HEK293T (cell line): ENCODE results near the gene ANKRD65.

Source experiments
- CTCF ChIA-PET: fragments of 350-600 bp; formaldehyde crosslinking; extraction: SDS; loops from one replicate; lab custom pipeline; 2021; ENCODE audit warnings: antibody characterized with exemption, inconsistent platforms; lab: Yijun Ruan, JAX
- POLR2A ChIA-PET: fragments of 350-600 bp; formaldehyde crosslinking; extraction: SDS; loops from one replicate; lab custom pipeline; 2020; ENCODE audit warnings: antibody characterized with exemption, inconsistent platforms; lab: Yijun Ruan, JAX
- DNase-seq: peaks from one replicate; pipeline ENCODE4 v3.0.0; 2012; ENCODE audit warnings: mixed read lengths; ENCODE audit errors: extremely low spot score
- ARNT ChIP-seq: fragments of 450-650 bp; IDR thresholded peaks from 2 replicates; pipeline ENCODE4 v1.6.1; 2017; ENCODE audit warnings: mild to moderate bottlenecking
- BHLHE40 ChIP-seq: fragments of 450-650 bp; IDR thresholded peaks from 2 replicates; pipeline ENCODE4 v1.6.1; 2016; ENCODE audit warnings: mild to moderate bottlenecking, moderate library complexity, borderline replicate concordance
- CTBP1 ChIP-seq: fragments of 450-650 bp; IDR thresholded peaks from 2 replicates; pipeline ENCODE4 v1.6.1; 2016; ENCODE audit warnings: borderline replicate concordance
- ELF4 ChIP-seq: fragments of 450-650 bp; IDR thresholded peaks from 2 replicates; pipeline ENCODE4 v1.6.1; 2017; ENCODE audit warnings: antibody characterized with exemption
- FOXA1 ChIP-seq: fragments of 450-650 bp; IDR thresholded peaks from 2 replicates; pipeline ENCODE4 v1.6.1; 2016; ENCODE audit warnings: mild to moderate bottlenecking
- FOXK2 ChIP-seq: fragments of 450-650 bp; IDR thresholded peaks from 2 replicates; pipeline ENCODE4 v1.6.1; 2016; ENCODE audit warnings: mild to moderate bottlenecking
- FOXM1 ChIP-seq: fragments of 450-650 bp; IDR thresholded peaks from 2 replicates; pipeline ENCODE4 v1.6.1; 2017; ENCODE audit warnings: mild to moderate bottlenecking, borderline replicate concordance
- HDGF ChIP-seq: fragments of 450-650 bp; IDR thresholded peaks from 2 replicates; pipeline ENCODE4 v1.6.1; 2017; ENCODE audit warnings: antibody characterized with exemption, borderline replicate concordance
- L3MBTL2 ChIP-seq: fragments of 450-650 bp; conservative IDR thresholded peaks from 2 replicates; pipeline ENCODE4 v1.6.1; 2016; ENCODE audit warnings: mild to moderate bottlenecking
- LEF1 ChIP-seq: fragments of 450-650 bp; IDR thresholded peaks from 2 replicates; pipeline ENCODE4 v1.6.1; 2017; ENCODE audit warnings: mild to moderate bottlenecking, borderline replicate concordance
- NFRKB ChIP-seq: fragments of 450-650 bp; IDR thresholded peaks from 2 replicates; pipeline ENCODE4 v1.6.1; 2016; ENCODE audit warnings: mild to moderate bottlenecking, moderate library complexity
- PKNOX1 ChIP-seq: fragments of 450-650 bp; IDR thresholded peaks from 2 replicates; pipeline ENCODE4 v1.6.1; 2016
- SP1 ChIP-seq: fragments of 450-650 bp; IDR thresholded peaks from 2 replicates; pipeline ENCODE4 v1.6.1; 2017
- SUZ12 ChIP-seq: fragments of 450-650 bp; IDR thresholded peaks from 2 replicates; pipeline ENCODE4 v1.6.1; 2016; ENCODE audit warnings: mild to moderate bottlenecking
- TARDBP ChIP-seq: fragments of 450-650 bp; IDR thresholded peaks from 2 replicates; pipeline ENCODE4 v1.6.1; 2016
- ZNF384 ChIP-seq: fragments of 450-650 bp; IDR thresholded peaks from 2 replicates; pipeline ENCODE4 v1.6.1; 2016

The ANKRD65 gene

GRCh38 chr1:1437904-1438376 is 16.9 kb upstream of the ANKRD65 start:
- POLR2A ChIA-PET = interaction anchor here (0.9 to 3.0 kb wide), 3 partner anchors 13 to 39 kb away, joined by 3 to 15 read pairs (median 9); partner anchors contain the start of genes CCNL2 and MRPL20
- no peak for TF ChIP-seq CTBP1
- no peak for TF ChIP-seq SP1
- no peak for TF ChIP-seq FOXK2
- no peak for TF ChIP-seq ZNF384
- no peak for DNase-seq
- CTCF ChIA-PET = no interaction called here

GRCh38 chr1:1437033-1437903 is 16.2 kb upstream of the ANKRD65 start:
- POLR2A ChIA-PET = interaction anchor here (0.9 to 3.0 kb wide), 3 partner anchors 12 to 38 kb away, joined by 3 to 15 read pairs (median 9); partner anchors contain the start of genes CCNL2 and MRPL20
- no peak for TF ChIP-seq ZNF384
- TF ChIP-seq FOXK2 = no peak
- no peak for TF ChIP-seq TARDBP
- TF ChIP-seq LEF1 = no peak
- TF ChIP-seq SUZ12 = no peak
- TF ChIP-seq CTBP1 = no peak
- TF ChIP-seq NFRKB = no peak
- TF ChIP-seq L3MBTL2 = no peak
- no peak for TF ChIP-seq ARNT
- CTCF ChIA-PET = no interaction called here

GRCh38 chr1:1436630-1437032 is 15.6 kb upstream of the ANKRD65 start:
- peak; percentile 4 for DNase-seq
- POLR2A ChIA-PET = interaction anchor here (2.5 to 3.0 kb wide), 2 partner anchors 29 to 38 kb away, joined by 9 to 15 read pairs; partner anchors contain the start of genes CCNL2 and MRPL20
- CTCF ChIA-PET = no interaction called here
- TF ChIP-seq FOXK2 = no peak
- TF ChIP-seq NFRKB = no peak
- no peak for TF ChIP-seq ELF4
- TF ChIP-seq ARNT = no peak
- TF ChIP-seq TARDBP = no peak
- no peak for TF ChIP-seq SUZ12
- no peak for TF ChIP-seq SP1
- TF ChIP-seq LEF1 = no peak
- TF ChIP-seq PKNOX1 = no peak
- TF ChIP-seq FOXA1 = no peak
- no peak for TF ChIP-seq CTBP1
- no peak for TF ChIP-seq FOXM1

More at GRCh38 chr1:1437033-1437903, 16.2 kb upstream of the ANKRD65 start:
- DNase-seq = no peak

- ChIA-PET POLR2A (interaction anchor here (1.5 to 3.0 kb wide), 3 partner anchors 29 to 37 kb away, joined by 5 to 15 read pairs (median 9); partner anchors contain the start of genes CCNL2 and MRPL20), CTCF (no interaction called here)
- DNase-seq = peak; percentile 5
- TF ChIP-seq PKNOX1 = no peak
- no peak for TF ChIP-seq FOXM1
- TF ChIP-seq CTBP1 = no peak
- no peak for TF ChIP-seq L3MBTL2
- TF ChIP-seq ARNT = no peak
- TF ChIP-seq TARDBP = no peak
- no peak for TF ChIP-seq FOXA1
- TF ChIP-seq LEF1 = no peak
- no peak for TF ChIP-seq SP1
- TF ChIP-seq SUZ12 = no peak
- TF ChIP-seq ZNF384 = no peak
- TF ChIP-seq ELF4 = no peak
- no peak for TF ChIP-seq FOXK2
- TF ChIP-seq HDGF = no peak
- no peak for TF ChIP-seq NFRKB
- no peak for TF ChIP-seq BHLHE40
Observed at GRCh38 chr1:1435911-1436629, 15.0 kb upstream of the ANKRD65 start.

- ChIA-PET POLR2A (interaction anchor here (1.5 kb wide), 1 partner anchor 36 kb away, joined by 5 read pairs; the partner anchor contains the start of gene CCNL2), CTCF (no interaction called here)
- DNase-seq = peak; percentile 92
- TF ChIP-seq HDGF (0 out of 2 replicates have a peak, but pooled peaks have one; percentile 49), LEF1 (no peak)
Observed at GRCh38 chr1:1435106-1435903, 14.2 kb upstream of the ANKRD65 start, which contains the start of gene VWA1. Gene VWA1 (plus strand): TSS chr1:1435690. CDS start chr1:1435749, 59 bp downstream.

GRCh38 chr1:1434824-1435105 is 13.7 kb upstream of the ANKRD65 start:
- TF ChIP-seq TARDBP = no peak
- no peak for TF ChIP-seq PKNOX1
- TF ChIP-seq L3MBTL2 = no peak
- TF ChIP-seq HDGF = no peak
- no peak for TF ChIP-seq BHLHE40
- TF ChIP-seq SP1 = no peak
- ChIA-PET CTCF (no interaction called here), POLR2A (interaction anchor here (1.5 to 2.2 kb wide), 2 partner anchors 27 to 36 kb away, joined by 5 to 10 read pairs; partner anchors contain the start of gene CCNL2)
- DNase-seq = peak; percentile 6
